T follicular helper cell (primary cell): ENCODE data around the gene SEC14L1.

Experiments
- DNase-seq: peaks from one replicate; pipeline ENCODE4 v3.0.0-alpha.2; 2020; ENCODE audit warnings: low read depth

The SEC14L1 gene

DNA sequence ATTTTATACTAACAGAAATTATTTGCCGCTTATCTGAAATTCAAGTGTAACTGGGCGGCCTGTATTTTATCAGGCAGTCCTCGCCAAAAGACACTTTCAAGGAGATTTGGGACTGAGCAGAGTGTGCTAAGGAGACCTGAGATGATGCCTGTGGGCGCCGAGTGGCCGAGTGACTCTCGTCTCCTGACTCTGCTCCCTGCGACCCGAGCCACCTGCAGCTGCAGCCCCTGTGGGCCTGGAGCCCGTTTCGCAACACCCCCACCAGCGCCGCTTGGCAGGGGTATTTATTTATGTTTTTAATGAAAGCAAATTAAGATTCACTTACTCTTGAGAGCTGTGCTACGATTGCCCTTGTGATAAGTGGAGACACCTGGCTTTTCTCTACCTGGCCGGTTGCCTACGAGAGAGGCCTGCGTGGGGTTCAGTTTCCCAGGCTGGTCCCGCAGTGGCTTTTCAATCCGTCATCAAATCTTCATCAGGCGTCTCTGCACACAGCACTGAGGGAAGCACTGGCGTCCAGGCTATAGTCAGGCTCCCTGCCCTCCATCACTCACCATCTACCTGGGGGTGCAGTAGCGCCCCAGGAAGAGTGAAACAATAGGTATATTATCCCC is 124.0 kb downstream of the SEC14L1 start:
- no peak for DNase-seq

DNA sequence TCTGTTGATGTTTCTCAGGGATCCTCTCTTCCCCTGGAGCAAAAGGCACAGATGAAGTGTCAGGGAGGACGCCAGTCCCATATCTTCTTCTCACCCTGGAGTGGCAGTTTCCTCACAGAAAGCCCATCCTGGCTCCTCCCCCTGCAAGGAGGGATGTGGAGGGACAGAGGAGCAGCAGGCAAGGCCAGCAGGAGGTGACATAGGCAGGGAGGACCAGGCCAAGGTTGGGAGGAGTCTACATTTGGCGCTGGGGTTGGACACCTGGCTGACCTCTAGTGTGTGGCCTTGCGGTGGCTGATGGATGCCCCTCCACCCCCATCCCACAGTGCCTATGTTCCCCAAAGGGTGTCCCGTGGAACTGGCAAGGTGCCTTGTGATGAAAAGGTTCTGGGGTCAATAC is 125.4 kb downstream of the SEC14L1 start:
- no peak for DNase-seq
